Suprapubic skin (tissue), 4 donors: Measurements from ENCODE around the gene SP140L.

ENCODE experiments used
- POLR2A ChIP-seq, 2 donors: fragments of 450-650 bp; IDR thresholded peaks; one replicate each; pipeline ENCODE4 v1.6.1; 2017; ENCODE audit warnings: antibody characterized with exemption in 2 of 2, mild to moderate bottlenecking in 2 of 2, moderate library complexity in 2 of 2
- POLR2AphosphoS5 ChIP-seq, 3 donors: sonication (generic); formaldehyde crosslinking; IDR thresholded peaks; one replicate each; pipeline ENCODE4 v1.6.1; 2017; ENCODE audit warnings: antibody characterized with exemption in 3 of 3
- TF ChIP-seq, protein P1 (sequence below), 2 donors: fragments of 200-600 bp in 1 of 2; fragments of 450-650 bp in 1 of 2; sonication (generic) in 1 of 2; IDR thresholded peaks; one replicate each; pipeline ENCODE4 v1.5.1; 2016 to 2019; ENCODE audit warnings: antibody characterized with exemption in 2 of 2, mild to moderate bottlenecking in 1 of 2, moderate library complexity in 1 of 2

DNA sequence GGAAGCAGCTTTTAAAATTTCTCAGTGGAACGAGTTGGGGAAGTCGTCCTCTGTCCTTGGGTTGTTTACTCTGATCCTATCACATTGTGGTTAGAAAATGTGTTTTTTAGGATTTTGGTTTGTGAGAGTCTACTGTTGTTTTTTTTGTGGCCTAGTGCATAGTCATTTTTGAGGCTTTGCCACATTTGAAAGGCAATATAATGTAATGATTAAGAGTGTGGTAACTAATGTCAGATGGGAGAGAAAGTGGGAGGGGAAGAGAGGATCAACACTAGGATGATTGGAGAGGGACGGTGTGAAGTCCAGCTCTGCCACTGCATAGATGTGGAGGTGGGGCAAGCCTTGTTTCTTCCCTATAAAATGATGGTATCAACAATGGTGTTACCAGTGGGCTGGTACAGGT is 8.5 kb downstream of the SP140L start:
- TF ChIP-seq, protein P1, sequence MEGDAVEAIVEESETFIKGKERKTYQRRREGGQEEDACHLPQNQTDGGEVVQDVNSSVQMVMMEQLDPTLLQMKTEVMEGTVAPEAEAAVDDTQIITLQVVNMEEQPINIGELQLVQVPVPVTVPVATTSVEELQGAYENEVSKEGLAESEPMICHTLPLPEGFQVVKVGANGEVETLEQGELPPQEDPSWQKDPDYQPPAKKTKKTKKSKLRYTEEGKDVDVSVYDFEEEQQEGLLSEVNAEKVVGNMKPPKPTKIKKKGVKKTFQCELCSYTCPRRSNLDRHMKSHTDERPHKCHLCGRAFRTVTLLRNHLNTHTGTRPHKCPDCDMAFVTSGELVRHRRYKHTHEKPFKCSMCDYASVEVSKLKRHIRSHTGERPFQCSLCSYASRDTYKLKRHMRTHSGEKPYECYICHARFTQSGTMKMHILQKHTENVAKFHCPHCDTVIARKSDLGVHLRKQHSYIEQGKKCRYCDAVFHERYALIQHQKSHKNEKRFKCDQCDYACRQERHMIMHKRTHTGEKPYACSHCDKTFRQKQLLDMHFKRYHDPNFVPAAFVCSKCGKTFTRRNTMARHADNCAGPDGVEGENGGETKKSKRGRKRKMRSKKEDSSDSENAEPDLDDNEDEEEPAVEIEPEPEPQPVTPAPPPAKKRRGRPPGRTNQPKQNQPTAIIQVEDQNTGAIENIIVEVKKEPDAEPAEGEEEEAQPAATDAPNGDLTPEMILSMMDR (IDR thresholded peaks at IDR 0.05): no peak
- TF ChIP-seq POLR2AphosphoS5 (IDR thresholded peaks at IDR 0.05): no peak
- no peak for TF ChIP-seq POLR2A (IDR thresholded peaks at IDR 0.05)
